ENCODE results near the gene SLC2A4RG.
A peak's percentile ranks its signal among the peaks of the same experiment; 100 is the strongest.

SLC2A4RG gene

GRCh38 chr20:63700199-63701050 lies 39.2 kb upstream of the SLC2A4RG start:
- no peak for DNase-seq (ENCODE audit: low spot score)
- CTCF ChIA-PET, result no interaction called here
- peak overlapping the region; percentile 97 for H3K27ac ChIP-seq
- POLR2A ChIA-PET (ENCODE audit: low non-redundant PET), result interaction anchor here (1.5 kb wide), 1 partner anchor 18 kb away, joined by 8 read pairs; no protein-coding TSS in a partner anchor
- no peak for TF ChIP-seq CTCF (conservative IDR thresholded peaks at IDR 0.05; ENCODE audit: low read depth)

- ChIA-PET POLR2A (ENCODE audit: low non-redundant PET) (no interaction called here), CTCF (no interaction called here)
- no peak for DNase-seq (ENCODE audit: low spot score)
- H3K27ac ChIP-seq, result peak overlapping the region; percentile 97
- no peak for TF ChIP-seq CTCF (conservative IDR thresholded peaks at IDR 0.05; ENCODE audit: low read depth)
Measured at GRCh38 chr20:63701051-63701328, 38.6 kb upstream of the SLC2A4RG start.

GRCh38 chr20:63701329-63702035 lies 38.1 kb upstream of the SLC2A4RG start:
- no peak for DNase-seq (ENCODE audit: low spot score)
- ChIA-PET CTCF (no interaction called here), POLR2A (ENCODE audit: low non-redundant PET) (no interaction called here)
- peak overlapping the region; percentile 97 for H3K27ac ChIP-seq
- TF ChIP-seq CTCF (conservative IDR thresholded peaks at IDR 0.05; ENCODE audit: low read depth), result no peak

- no peak for DNase-seq (ENCODE audit: low spot score)
- peak overlapping the region; percentile 97 for H3K27ac ChIP-seq
- ChIA-PET CTCF (interaction anchor here (2.0 kb wide), 1 partner anchor 271 kb away, joined by 10 read pairs; no protein-coding TSS in a partner anchor), POLR2A (ENCODE audit: low non-redundant PET) (interaction anchor here (1.0 kb wide), 1 partner anchor 39 kb away, joined by 3 read pairs; no protein-coding TSS in a partner anchor)
- no peak for TF ChIP-seq CTCF (conservative IDR thresholded peaks at IDR 0.05; ENCODE audit: low read depth)
Measured at GRCh38 chr20:63702036-63702665, 37.4 kb upstream of the SLC2A4RG start.

GRCh38 chr20:63702751-63703470 lies 36.7 kb upstream of the SLC2A4RG start:
- peak overlapping the region; percentile 97 for H3K27ac ChIP-seq
- DNase-seq (ENCODE audit: low spot score), result no peak
- ChIA-PET CTCF (interaction anchor here (2.0 kb wide), 1 partner anchor 271 kb away, joined by 10 read pairs; no protein-coding TSS in a partner anchor), POLR2A (ENCODE audit: low non-redundant PET) (interaction anchor here (0.6 to 1.0 kb wide), 3 partner anchors 38 to 162 kb away, joined by 3 read pairs; partner anchors contain the start of gene TPD52L2)
- TF ChIP-seq CTCF (conservative IDR thresholded peaks at IDR 0.05; ENCODE audit: low read depth), result no peak

All from RWPE1 (cell line).